NCI-H2029 treated with DMSO at 0.1 percent for 48 hours (cell line): Measurements from ENCODE around the gene SMC1B.
"Not testable (repeated sequence)": the region's sequence is repeated elsewhere in the genome, so short reads cannot be mapped to it uniquely, and the experiment has no call there.

ENCODE experiments used
- DNase-seq: peaks from one replicate; lab custom pipeline; 2025; lab: John Stamatoyannopoulos, UW

The SMC1B gene, protein sequence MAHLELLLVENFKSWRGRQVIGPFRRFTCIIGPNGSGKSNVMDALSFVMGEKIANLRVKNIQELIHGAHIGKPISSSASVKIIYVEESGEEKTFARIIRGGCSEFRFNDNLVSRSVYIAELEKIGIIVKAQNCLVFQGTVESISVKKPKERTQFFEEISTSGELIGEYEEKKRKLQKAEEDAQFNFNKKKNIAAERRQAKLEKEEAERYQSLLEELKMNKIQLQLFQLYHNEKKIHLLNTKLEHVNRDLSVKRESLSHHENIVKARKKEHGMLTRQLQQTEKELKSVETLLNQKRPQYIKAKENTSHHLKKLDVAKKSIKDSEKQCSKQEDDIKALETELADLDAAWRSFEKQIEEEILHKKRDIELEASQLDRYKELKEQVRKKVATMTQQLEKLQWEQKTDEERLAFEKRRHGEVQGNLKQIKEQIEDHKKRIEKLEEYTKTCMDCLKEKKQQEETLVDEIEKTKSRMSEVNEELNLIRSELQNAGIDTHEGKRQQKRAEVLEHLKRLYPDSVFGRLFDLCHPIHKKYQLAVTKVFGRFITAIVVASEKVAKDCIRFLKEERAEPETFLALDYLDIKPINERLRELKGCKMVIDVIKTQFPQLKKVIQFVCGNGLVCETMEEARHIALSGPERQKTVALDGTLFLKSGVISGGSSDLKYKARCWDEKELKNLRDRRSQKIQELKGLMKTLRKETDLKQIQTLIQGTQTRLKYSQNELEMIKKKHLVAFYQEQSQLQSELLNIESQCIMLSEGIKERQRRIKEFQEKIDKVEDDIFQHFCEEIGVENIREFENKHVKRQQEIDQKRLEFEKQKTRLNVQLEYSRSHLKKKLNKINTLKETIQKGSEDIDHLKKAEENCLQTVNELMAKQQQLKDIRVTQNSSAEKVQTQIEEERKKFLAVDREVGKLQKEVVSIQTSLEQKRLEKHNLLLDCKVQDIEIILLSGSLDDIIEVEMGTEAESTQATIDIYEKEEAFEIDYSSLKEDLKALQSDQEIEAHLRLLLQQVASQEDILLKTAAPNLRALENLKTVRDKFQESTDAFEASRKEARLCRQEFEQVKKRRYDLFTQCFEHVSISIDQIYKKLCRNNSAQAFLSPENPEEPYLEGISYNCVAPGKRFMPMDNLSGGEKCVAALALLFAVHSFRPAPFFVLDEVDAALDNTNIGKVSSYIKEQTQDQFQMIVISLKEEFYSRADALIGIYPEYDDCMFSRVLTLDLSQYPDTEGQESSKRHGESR

DNA sequence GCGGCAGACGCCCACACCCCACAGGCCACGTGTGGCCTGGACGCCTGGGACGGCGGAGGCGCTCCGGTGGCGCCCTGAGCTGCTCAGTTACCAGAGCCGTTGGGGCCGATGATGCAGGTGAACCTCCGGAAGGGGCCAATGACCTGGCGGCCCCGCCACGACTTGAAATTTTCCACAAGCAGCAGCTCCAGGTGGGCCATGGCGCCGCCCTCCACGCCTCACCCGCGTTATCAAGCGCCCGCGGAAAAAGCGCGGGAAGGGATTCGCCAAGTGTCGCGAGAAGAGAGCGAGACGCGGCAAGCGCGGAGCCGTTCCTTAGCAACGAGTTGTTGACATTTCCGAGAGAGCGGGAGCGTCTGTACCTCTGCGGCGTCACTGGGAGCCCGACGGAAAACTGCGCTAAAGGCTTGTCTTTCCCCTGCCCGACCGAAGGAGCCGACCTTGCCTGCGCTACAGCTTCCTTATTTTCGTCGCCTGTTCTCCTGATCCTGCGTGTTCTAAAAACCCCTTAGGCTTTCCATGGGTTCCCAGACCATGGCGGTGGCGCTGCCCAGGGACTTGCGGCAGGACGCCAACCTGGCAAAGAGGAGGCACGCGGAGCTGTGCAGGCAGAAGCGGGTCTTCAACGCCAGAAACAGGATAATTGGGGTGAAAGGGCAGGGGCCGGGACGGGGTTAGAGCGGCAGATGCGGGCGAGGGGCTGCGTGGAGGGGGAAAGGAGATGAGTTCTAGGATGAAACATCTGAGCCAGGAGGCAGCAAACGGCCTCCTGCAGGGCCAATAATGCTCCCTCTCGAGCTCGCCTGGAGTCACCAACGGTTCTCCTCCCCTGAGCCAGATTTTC is at the start of gene SMC1B, which contains the start of gene RIBC2:
TSS of gene SMC1B (minus strand) at position 232 of the 844 bp plus-strand sequence. CDS start at position 200, 32 bp downstream.
TSS of gene RIBC2 (plus strand) at position 326 of the 844 bp plus-strand sequence. CDS start at position 520, 194 bp downstream.
- peak; percentile 65 for DNase-seq

DNA sequence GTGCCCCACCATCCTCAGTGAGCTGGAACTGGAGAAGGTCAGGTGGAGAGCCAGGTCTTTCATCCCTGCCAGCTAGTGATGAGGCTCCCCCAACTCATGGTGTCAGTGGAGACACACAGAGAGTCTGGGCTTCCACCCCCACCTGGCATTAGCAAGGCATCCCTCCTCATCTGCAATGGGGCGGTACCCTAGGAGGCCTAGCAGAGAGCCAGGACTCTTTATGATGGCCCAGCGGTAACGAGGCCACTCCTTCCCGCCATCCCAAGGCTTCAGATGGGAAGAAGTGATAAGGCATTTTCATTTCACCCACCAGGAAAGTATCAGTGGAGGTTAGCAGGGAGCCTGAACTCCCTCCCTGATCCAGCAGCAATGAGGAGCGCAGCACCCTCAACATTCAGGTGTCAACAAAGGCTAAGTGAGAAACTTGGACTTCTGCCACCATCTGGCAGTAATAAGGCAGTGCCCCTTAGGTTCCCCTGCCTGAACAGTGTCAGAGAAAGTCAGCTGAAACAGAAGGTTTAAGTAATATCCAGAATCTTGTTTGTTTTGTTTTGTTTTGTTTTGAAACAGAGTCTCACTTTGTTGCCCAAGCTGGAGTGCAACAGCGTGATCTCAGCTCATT is 48.7 kb upstream of the SMC1B start:
- no peak for DNase-seq

DNA sequence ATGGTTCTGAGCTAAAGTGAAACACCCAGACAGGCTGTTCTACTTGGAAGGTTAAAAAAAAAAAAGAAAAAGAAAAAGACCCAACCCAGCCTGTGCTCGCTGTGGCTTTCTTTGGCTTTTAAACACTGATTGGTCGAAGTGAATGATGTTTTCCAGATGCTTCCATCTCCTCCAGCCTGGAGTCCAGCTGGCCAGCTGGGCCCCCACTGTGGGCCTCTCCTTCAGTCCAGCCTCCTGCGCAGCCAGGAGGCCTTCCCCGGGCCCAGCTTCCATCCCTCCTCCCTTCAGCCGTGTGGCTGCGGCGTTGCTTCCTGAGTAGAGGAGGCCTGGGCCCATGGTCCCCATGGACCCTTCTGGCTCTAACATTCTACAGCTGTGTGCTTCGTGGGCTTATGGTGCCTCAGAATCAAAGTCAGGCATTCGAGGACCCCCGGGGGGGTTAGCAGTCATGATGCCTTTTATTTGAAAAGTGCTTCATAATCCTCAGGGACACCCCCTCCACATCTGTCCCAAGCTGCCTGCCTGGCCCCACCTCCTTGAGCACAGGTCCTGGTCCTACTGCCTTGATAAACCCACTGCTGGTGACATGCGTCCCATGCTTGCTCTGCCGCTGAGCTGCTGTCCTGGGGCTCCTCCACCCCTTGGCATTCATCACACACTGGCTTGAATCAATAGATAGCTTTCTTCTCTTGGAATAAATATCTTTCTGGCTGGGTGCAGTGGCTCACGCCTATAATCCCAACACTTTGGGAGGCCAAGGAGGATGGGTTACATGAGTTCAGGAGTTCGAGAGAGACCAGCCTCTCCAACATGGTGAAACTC is 47.1 kb upstream of the SMC1B start:
- no peak for DNase-seq

DNA sequence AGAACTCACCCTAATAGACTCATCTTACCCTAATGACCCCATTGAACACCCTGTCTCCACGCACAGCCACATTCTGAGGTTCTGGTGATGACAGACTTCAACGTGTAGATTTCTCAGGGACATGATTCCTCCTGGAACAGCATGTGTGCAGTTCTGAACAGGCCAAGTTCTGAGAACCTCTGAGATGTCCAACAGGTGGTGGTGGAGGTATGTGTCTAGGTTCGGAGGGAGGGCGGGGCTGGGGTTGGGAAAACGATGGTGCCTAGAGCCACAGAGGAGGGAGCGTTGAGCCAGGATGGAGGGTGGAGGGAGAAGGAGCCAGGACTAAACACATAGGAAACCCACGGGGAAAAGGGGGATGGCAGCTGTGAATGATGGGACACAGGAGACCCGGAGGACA is 45.8 kb upstream of the SMC1B start:
- DNase-seq, result no peak

DNA sequence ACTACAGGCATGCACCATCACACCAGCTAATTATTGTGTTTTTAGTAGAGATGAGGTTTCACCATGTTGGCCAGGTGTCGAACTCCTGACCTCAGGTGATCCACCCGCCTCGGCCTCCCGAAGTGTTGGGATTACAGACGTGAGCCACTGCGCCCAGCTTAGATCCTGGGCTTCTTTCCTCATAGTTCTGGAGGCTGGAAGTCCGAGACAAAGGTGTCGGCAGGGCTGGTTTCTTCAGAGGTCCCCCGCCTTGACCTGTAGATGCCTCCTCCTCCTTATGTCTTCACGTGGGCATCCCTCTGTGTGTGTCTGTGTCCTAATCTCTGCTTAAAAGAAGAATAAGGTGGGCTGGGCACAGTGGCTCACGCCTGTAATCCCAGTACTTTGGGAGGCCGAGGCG is 45.1 kb upstream of the SMC1B start:
- DNase-seq, result no peak

DNA sequence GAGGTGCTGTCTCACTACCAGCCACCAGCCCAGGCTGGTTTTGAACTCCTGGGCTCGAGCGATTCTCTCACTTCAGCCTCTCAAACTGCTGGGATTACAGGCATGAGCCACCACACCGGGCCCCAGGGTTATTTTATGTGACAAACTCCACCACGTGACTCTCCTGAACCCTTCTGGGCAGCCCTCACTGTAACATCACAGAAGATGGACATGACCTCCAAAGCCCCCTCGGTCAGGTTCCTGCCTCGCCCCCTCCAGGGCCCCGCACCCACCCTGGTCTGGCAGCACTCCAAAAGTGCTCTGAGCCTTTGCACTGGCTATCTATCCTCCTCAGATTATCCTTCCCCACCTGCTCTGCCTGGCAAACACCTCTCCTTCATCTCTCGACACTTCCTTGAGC is 43.4 kb upstream of the SMC1B start:
- no peak for DNase-seq

DNA sequence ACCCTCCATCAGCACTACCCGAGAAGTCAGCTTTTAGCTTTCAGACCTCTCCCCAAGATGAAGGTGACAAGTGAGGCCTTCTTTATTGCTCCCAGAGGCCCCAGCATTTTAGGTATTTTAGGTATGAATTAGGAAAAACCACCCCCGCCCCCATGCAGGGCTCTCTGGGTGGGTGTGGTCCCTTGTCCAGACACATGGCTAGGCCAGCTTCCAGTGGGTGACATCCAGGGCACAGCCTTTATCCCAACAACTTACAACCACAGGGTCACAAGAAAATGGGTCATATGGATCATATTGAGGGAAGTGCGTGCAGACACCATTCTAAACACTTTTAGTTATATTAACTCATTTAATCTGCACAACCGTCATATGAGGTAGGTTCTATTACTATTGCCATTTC is 42.2 kb upstream of the SMC1B start:
- no peak for DNase-seq

DNA sequence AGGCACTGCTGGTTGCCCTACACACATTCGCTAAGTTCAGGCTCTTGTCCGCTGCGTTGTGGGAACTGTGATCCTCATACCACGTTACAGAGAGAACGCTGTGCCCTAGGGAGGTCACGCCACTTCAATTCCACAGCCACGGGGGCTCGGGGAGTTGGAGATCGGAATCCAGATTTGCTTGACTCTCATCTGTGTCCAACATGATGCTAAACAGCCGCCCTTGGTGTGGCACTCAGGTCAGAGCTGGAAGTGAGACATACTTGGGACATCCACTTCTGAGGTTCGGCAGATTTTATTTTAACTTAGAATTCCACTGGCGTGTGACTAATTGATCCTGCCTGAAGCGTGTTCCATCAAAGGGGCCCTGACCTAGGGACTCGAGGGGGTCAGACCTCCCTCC is 41.8 kb upstream of the SMC1B start:
- DNase-seq, result no peak

DNA sequence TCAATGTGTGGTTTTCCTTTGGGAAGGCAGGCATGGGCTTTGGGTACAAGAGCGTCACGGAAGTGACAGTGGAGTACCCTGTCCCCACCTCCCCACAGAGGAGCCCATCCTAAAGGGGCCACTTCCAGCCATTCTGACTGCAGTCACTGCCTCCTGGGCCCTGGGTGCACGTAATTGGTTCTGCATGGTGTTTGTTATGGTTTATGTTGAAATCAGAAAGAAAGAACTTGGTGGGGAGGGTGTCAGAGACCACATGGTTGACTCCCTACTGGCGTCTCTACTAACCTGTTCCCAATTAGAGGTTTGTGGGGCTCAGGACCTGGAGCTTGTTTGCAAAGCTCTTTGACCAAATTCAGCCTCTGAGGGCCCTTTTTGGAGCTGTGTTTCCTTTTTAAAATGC is 40.9 kb upstream of the SMC1B start:
- DNase-seq, result no peak

DNA sequence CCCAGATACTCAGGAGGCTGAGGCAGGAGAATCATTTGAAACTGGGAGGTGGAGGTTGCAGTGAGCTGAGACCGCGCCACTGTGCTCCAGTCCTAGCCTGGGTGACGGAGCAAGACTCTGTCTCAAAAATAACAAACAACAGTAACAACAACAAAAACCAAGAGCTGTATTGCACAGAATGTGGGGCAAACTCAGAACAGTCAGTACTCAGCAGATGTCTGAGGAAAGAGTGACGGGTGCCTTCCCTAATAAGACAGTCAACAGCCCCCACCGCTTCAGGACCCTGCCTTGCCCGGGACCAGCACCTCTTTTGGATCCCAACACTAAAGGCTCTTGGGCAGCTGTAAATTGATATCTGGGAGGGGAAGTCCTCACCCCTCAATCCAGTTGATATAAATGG is 40.4 kb upstream of the SMC1B start:
- no peak for DNase-seq

DNA sequence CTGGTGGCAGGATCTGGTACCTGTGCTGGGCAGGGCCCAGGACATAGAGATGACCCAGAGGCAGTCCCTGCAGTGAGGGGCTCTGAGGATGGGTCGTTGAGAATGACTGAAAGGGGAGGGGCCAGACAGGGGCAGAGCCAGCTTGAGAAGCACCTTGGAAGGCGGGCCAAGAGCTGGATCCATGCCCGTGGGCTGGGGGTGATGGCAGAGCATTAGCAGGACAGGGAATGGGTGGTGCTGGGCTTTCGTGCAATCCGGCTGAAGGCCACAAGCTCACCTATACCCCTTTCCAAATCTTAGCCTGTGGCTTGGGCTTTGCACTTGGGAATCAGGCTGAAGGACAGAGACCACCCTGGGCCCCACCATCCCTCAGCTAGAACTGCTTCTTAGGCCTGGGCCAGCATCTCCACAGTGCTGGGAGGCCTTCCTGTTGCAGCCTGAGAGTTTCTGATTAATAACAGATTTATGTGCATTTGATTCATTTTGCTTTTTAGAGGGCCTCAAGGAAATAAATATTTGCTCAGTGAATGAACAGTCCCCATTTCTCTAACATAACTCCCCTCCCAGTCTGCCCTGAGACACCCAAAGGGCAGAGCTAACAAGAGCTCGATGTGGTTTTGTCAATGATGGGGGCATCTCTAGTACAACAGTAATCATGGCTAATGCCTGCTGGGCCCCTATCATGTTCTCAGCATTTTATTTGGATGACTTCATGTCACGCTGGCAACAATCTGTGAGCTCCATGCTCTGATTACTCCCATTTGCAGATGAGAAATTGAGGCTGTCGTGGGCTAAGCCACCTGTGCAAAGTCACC is 39.4 kb upstream of the SMC1B start:
- DNase-seq, result no peak

DNA sequence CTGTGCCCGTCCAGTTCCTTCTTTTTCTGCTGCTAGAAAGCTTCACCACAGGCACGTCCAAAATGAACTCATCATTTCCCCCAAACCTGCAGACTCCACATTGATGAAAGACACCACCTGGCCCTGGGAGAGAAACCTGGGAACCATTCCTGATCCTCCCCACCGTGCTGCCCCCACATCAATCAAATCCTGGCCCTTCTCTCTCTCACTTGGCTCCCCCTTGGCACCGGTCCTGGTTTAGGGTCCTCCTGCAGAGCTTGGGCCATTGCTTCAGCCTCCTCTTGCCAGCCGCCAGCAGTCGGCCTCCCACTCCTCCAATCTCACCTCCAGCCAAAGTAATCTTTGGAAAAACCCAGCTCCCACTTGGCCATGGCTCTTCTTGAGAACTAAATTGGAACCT is 38.6 kb upstream of the SMC1B start:
- no peak for DNase-seq

DNA sequence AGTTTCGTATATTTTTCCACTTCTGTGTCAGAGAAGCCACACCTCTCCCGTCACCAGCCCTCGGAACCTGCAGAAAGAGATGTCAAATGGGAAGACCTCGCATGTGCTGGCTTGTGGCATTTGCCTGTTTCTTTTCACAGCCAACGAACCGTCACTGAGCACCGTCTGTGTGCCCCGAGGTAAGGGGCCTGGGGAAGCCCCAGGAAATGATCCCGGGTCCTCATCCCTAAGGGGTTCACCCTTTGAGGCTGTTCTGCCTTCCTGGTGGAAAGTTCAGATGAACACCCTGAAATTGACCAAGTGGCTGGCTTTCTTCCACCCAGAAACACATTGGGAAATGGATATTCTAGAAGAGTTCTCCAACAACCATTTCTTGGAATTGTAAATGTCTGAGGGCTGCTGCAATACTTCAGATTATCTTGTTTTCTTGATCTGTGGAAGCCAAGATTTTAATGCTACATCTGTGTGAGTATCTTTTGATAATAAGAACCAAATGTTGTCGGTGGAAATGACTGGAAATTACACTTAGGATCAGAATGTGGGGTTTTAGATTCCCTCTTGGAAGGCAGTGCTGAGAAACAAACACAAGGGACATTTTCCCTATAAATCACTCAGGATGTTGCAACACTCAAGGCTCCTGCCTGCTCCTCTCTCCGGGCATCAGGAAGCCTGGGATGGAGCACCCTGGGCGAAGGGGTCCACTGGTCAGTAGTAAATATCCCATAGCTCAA is 37.7 kb upstream of the SMC1B start:
- DNase-seq, result no peak

DNA sequence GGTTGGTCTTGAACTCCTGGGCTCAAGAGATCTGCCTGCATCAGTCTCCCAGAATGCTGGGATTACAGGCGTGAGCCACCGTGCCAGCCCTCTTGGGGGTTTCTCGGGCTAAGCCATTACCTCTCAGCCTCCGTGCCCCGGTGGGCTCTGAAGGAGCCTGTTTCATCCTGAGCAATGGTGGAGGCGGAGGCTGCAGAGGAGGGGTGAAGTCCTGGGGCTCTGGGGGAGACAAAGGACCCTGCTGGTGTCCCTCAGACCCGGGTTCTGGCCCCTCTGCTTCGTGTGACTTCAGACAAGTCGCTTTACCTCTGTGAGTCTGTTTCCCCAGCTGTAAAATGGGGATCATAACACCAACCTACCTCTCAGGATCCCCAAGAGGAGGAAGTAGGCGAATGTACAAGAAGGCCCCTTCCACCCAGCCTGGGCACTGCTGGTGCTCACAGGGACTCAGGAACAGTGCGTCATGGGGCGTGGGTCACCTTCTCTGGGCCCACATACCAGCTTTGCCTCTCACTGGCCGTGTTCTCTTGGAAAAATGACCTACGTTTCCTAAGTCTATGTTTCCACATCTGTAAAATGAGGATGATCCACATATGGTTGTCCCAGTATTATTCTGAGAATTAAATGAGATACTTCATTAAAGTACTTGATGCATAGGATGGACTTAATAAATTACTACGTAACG is 36.8 kb upstream of the SMC1B start:
- no peak for DNase-seq

DNA sequence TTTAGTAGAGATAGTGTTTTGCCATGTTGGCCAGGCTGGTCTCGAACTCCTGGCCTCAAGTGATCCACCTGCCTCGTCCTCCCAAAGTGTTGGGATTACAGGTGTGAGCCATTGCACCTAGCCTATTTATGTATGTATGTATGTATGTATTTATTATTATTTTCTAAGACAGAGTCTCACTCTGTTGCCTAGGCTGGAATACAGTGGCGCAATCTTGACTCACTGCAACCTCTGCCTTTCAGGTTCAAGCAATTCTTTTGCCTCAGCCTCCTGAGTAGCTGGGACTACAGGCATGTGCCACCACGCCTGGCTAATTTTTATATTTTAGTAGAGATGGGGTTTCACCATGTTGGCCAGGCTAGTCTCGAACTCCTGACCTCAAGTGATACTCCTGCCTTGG is 36.0 kb upstream of the SMC1B start:
- DNase-seq, result not testable (repeated sequence)

DNA sequence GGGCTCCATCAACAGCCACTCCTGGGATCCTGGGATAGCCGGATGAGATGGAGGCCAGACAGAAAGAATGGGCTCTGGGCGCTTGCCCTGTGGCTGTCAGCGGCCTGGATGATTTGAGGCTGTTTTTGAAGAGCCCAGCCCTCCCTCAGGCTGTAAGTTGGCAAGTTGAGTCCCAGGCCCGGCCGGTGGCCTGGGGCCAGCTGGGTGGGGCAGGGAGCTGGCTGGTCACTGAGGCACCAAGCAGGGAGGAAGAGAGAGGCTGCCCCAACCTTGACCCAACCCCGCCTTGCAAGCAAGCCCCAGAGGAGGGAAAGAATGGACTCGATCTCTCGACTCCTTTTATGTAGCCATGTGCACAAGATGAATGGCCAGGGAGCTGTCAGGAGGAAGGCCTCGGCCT is 35.0 kb upstream of the SMC1B start:
- DNase-seq, result no peak

DNA sequence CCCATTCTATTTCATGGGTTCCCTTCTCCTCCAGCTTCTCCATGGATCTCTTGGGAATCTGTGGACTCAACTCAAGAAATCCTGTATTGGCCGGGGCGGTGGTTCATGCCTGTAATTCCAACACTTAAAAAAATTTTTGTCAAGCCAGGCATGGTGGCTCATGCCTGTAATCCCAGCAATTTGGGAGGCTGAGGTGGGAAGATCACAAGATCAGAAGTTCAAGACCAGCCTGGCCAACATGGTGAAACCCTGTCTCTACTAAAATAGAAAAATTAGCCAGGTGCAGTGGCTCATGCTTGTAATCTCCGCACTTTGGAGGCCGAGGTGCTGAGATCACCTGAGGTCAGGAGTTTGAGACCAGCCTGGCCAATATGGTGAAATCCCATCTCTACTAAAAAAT is 34.2 kb upstream of the SMC1B start:
- not testable (repeated sequence) for DNase-seq

DNA sequence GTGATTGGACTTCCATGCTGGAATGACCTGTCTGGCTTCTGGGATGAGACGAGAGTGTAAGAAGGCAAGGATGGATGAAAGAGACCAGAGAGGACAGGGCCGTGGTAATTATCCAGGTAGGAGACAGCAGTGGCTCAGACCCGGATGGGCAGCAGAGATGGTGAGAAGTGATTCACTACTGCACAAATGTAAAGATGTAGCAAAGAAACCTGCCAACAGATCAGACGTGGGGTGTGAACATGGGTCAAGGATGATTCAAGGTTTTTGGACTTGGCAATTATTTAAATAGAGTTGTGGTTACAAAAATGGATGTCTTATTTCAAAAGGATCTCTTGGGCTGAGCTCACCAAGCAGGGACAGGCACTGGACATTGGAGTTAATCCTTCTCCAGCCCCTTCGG is 32.8 kb upstream of the SMC1B start:
- DNase-seq, result no peak
